Uterus (tissue), 4 donors: Measurements from ENCODE around the gene PRDX4. TPM values are rescaled to one million over a fixed set of nuclear protein-coding genes. Genes with fewer than 3 reads are reported as not detected.
"Not testable (repeated sequence)": the region's sequence is repeated elsewhere in the genome, so short reads cannot be mapped to it uniquely, and the experiment has no call there.

Experiments used
- DNase-seq, 2 donors: peaks; one replicate each; pipeline ENCODE4 v3.0.0-alpha.2; 2019 to 2020
- H3K27ac ChIP-seq, 2 donors: fragments of 200-600 bp; sonication (generic); 1 replicate in 1 of 2; 2 replicates in 1 of 2; pipeline ENCODE4 v1.5.1; 2016 to 2018
- H3K27me3 ChIP-seq, 2 donors: fragments of 200-600 bp; sonication (generic); one replicate each; pipeline ENCODE4 v1.5.1; 2018 to 2019; ENCODE audit warnings: control low read depth in 1 of 2
- H3K36me3 ChIP-seq, 2 donors: fragments of 200-600 bp; sonication (generic); one replicate each; pipeline ENCODE4 v1.5.1; 2019; ENCODE audit warnings: control low read depth in 1 of 2
- H3K4me1 ChIP-seq, 2 donors: fragments of 200-600 bp; sonication (generic); one replicate each; pipeline ENCODE4 v1.5.1; 2018 to 2019; ENCODE audit warnings: control low read depth in 1 of 2
- H3K4me3 ChIP-seq, 2 donors: fragments of 200-600 bp; sonication (generic); 1 replicate in 1 of 2; 2 replicates in 1 of 2; pipeline ENCODE4 v1.5.1; 2018 to 2019; ENCODE audit warnings: mild to moderate bottlenecking in 1 of 2
- H3K9me3 ChIP-seq, 2 donors: fragments of 200-600 bp; sonication (generic); one replicate each; pipeline ENCODE4 v1.5.1; 2019; ENCODE audit warnings: control low read depth in 1 of 2
- CTCF ChIP-seq, 4 experiments: fragments of 200-600 bp in 2 of 4; fragments of 450-650 bp in 2 of 4; sonication (generic) in 2 of 4; IDR thresholded peaks; one replicate each; pipeline ENCODE4 v1.5.1; 2016 to 2019; ENCODE audit warnings: antibody characterized with exemption in 4 of 4, mild to moderate bottlenecking in 2 of 4, moderate library complexity in 1 of 4
- POLR2A ChIP-seq, 2 donors: fragments of 450-650 bp; IDR thresholded peaks; one replicate each; pipeline ENCODE4 v1.6.1; 2016; ENCODE audit warnings: antibody characterized with exemption in 2 of 2, mild to moderate bottlenecking in 1 of 2, moderate library complexity in 1 of 2
- intact Hi-C: fragments of 100-400 bp; cut with DNase I; formaldehyde crosslinking; loops from one replicate; pipeline ENCODE4 v1.15.1; 2023; ENCODE audit warnings: low total_unique reads
- total RNA-seq, 4 donors: library from RNA; depleted of rRNA in 3 of 4; stranded (reverse); fragments of >200 nt in 3 of 4; gene quantifications; one replicate each; pipeline versions ENCODE4 v1.1.0 to v1.2.4, GENCODE V29; 2014 to 2023
- donor health status: DM: yes; HTN: yes; CAD: no.

The PRDX4 gene
- total RNA-seq, 4 donors from 2014 or later: 39.7 to 151 (median 97.2) TPM

- H3K27me3 ChIP-seq: no peaks in the 10 kb centered on the region
- intact Hi-C loops: no loop called here
- no peak for DNase-seq
- H3K27ac ChIP-seq: peak overlapping the region in 1 of 2 donors; percentile 77
- H3K36me3 ChIP-seq: no peaks in the 10 kb centered on the region
- no peaks in the 10 kb centered on the region for H3K9me3 ChIP-seq
- H3K4me1 ChIP-seq: no peaks in the 10 kb centered on the region
- TF ChIP-seq CTCF (IDR thresholded peaks at IDR 0.05) (no peak), POLR2A (IDR thresholded peaks at IDR 0.05) (no peak)
- H3K4me3 ChIP-seq: peak overlapping the region in 1 of 2 donors; percentile 45
Measured at GRCh38 chrX:23668335-23668734, 1.0 kb downstream of the PRDX4 start.

GRCh38 chrX:23670528-23670927 is 3.2 kb downstream of the PRDX4 start:
- Histone ChIP-seq H3K4me1 (no peaks in the 10 kb centered on the region), H3K4me3 (no peak overlapping the region), H3K27ac (no peak overlapping the region), H3K9me3 (no peaks in the 10 kb centered on the region), H3K27me3 (no peaks in the 10 kb centered on the region), H3K36me3 (no peaks in the 10 kb centered on the region)
- no peak for TF ChIP-seq POLR2A (IDR thresholded peaks at IDR 0.05)
- no peak for TF ChIP-seq CTCF (IDR thresholded peaks at IDR 0.05)
- DNase-seq: no peak
- intact Hi-C loops: no loop called here

- intact Hi-C loops: no loop called here
- Histone ChIP-seq H3K4me1 (no peaks in the 10 kb centered on the region), H3K4me3 (no peak overlapping the region), H3K9me3 (no peaks in the 10 kb centered on the region), H3K27ac (no peak overlapping the region), H3K36me3 (no peaks in the 10 kb centered on the region), H3K27me3 (no peaks in the 10 kb centered on the region)
- DNase-seq: no peak
- TF ChIP-seq POLR2A (IDR thresholded peaks at IDR 0.05) (no peak), CTCF (IDR thresholded peaks at IDR 0.05) (no peak)
Measured at GRCh38 chrX:23673108-23673507, 5.8 kb downstream of the PRDX4 start.

- DNase-seq, H3K27me3 ChIP-seq, H3K27ac ChIP-seq, H3K36me3 ChIP-seq, H3K9me3 ChIP-seq, intact Hi-C loops, H3K4me1 ChIP-seq, H3K4me3 ChIP-seq: not testable (repeated sequence)
Measured at GRCh38 chrX:23676486-23676885, 9.2 kb downstream of the PRDX4 start.

GRCh38 chrX:23692166-23692565 is 24.9 kb downstream of the PRDX4 start:
- intact Hi-C loops: loop anchor here (5.0 kb wide), 1 partner anchor 210 kb away; no protein-coding TSS in a partner anchor
- TF ChIP-seq CTCF (IDR thresholded peaks at IDR 0.05): no peak
- TF ChIP-seq POLR2A (IDR thresholded peaks at IDR 0.05): no peak
- Histone ChIP-seq H3K4me3 (no peak overlapping the region), H3K9me3 (no peaks in the 10 kb centered on the region), H3K27ac (no peak overlapping the region), H3K36me3 (no peaks in the 10 kb centered on the region), H3K4me1 (no peaks in the 10 kb centered on the region), H3K27me3 (no peaks in the 10 kb centered on the region)
- DNase-seq: no peak

GRCh38 chrX:23694606-23695005 is 27.3 kb downstream of the PRDX4 start:
- TF ChIP-seq CTCF (IDR thresholded peaks at IDR 0.05): peak; percentile 40 to 48 (median 42)
- TF ChIP-seq POLR2A (IDR thresholded peaks at IDR 0.05): no peak
- intact Hi-C loops: loop anchor here (5.0 kb wide), 1 partner anchor 208 kb away; no protein-coding TSS in a partner anchor
- Histone ChIP-seq H3K36me3 (no peaks in the 10 kb centered on the region), H3K4me3 (no peak overlapping the region), H3K27ac (no peak overlapping the region), H3K4me1 (no peaks in the 10 kb centered on the region), H3K9me3 (no peaks in the 10 kb centered on the region), H3K27me3 (no peaks in the 10 kb centered on the region)
- DNase-seq: peak; percentile 41 to 57
